ENCODE results near the gene CLASP1. TPM values are rescaled to one million over a fixed set of nuclear protein-coding genes. Genes with fewer than 3 reads are reported as not detected.

The CLASP1 gene
- total and polyA plus RNA-seq, 4 donors: 7.5 to 50.0 (median 21.9) TPM

DNA sequence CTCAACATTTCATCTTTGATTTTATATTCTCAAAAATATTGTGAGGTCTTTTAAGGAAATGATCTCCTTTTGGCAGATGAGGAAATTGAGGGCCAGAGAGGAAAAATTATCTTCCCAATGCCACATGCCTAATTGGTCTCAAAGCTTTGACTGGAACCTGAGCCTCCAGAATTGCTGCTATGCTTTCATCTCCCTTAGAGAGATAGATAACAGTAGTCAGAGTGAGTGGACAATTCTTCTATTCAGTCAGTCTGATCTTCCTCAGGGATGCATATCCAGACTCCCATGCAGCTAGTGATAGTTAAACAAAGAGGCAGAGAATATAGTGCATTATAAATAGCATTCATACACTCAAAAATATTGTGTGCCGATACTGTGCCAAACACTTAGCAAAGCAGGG is 3.8 kb upstream of the CLASP1 start (continued):
- TF ChIP-seq ZBTB33 (IDR thresholded peaks at IDR 0.05) (no peak), HNF4G (IDR thresholded peaks at IDR 0.05) (no peak)

DNA sequence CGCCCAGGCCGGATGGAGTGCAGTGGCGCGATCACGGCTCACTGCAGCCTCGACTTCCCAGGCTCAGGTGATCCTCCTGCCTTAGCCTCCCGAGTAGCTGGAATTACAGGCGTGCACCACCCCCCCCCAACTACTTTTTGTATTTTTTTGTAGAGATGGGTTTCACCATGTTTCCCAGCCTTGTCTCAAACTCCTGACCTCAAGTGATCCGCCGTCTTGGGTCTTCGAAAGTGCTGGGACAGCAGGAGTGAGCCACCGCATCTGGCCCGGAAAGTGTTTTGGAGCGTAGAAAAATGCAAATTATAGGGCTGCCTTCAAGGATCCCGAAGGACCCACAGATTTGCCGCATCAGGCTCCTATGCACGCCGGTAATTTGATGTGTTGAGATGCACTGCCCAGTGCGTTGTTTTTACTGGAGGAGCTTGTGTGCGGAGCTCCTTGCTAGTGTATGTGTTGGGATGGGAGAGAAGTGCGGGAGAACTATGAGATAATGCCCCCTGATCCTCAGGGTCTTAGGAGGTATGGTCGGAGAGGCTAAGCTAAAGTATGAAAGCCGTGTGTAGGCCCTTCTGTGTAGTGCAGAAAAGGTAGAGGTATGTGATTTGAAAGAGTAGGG is 1.2 kb upstream of the CLASP1 start:
- no peak for TF ChIP-seq YY1 (IDR thresholded peaks at IDR 0.05)
- TF ChIP-seq TAF1 (conservative IDR thresholded peaks at IDR 0.05): no peak
- TF ChIP-seq FOXA2 (IDR thresholded peaks at IDR 0.05): no peak
- TF ChIP-seq, protein P1, sequence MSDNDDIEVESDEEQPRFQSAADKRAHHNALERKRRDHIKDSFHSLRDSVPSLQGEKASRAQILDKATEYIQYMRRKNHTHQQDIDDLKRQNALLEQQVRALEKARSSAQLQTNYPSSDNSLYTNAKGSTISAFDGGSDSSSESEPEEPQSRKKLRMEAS (IDR thresholded peaks at IDR 0.05): no peak
- TF ChIP-seq FOXA1 (IDR thresholded peaks at IDR 0.05): no peak
- Histone ChIP-seq H3K4me1 (ENCODE audit: control insufficient read depth in 4 of 4, insufficient read depth in 4 of 4, low read length in 3 of 4) (peaks cover 1 to 26% (median 17%) of the 10 kb centered on the region in 4 donors), H3K9me3 (ENCODE audit: control insufficient read depth in 4 of 4, low read length in 3 of 4) (no peaks in the 10 kb centered on the region), H3K4me3 (ENCODE audit: low read depth in 1 of 3, low read length in 3 of 3) (peak overlapping the region; percentile 76 to 94 (median 87)), H3K9ac (ENCODE audit: low read depth in 1 of 2, low read length in 2 of 2) (peak overlapping the region; percentile 90 to 100), H3K27me3 (ENCODE audit: control insufficient read depth in 4 of 4, insufficient read depth in 4 of 4, low read length in 3 of 4) (no peaks in the 10 kb centered on the region), H3K36me3 (ENCODE audit: control insufficient read depth in 4 of 4, insufficient read depth in 3 of 4, low read depth in 1 of 4, low read length in 3 of 4) (no peaks in the 10 kb centered on the region), H3K27ac (ENCODE audit: low read depth in 1 of 2, low read length in 2 of 2) (peak overlapping the region; percentile 93 to 99)
- 1% methylated on average over 23 of the region's 23 CpGs for WGBS
- peak; percentile 35 for DNase-seq (ENCODE audit: low spot score)

GRCh38 chr2:121649596-121650314 is 493 bp upstream of the CLASP1 start:
- H3K4me1 ChIP-seq (ENCODE audit: control insufficient read depth in 4 of 4, insufficient read depth in 4 of 4, low read length in 3 of 4): peaks cover 3 to 32% (median 20%) of the 10 kb centered on the region in 4 donors
- under 1% methylated on average over 45 of the region's 45 CpGs for WGBS
- H3K27ac ChIP-seq (ENCODE audit: low read depth in 1 of 2, low read length in 2 of 2): peak overlapping the region; percentile 93 to 99
- peak; percentile 91 for DNase-seq (ENCODE audit: low spot score)
- H3K9me3 ChIP-seq (ENCODE audit: control insufficient read depth in 4 of 4, low read length in 3 of 4): no peaks in the 10 kb centered on the region
- H3K4me3 ChIP-seq (ENCODE audit: low read depth in 1 of 3, low read length in 3 of 3): peak overlapping the region; percentile 76 to 94 (median 87)
- H3K27me3 ChIP-seq (ENCODE audit: control insufficient read depth in 4 of 4, insufficient read depth in 4 of 4, low read length in 3 of 4): no peaks in the 10 kb centered on the region
- H3K9ac ChIP-seq (ENCODE audit: low read depth in 1 of 2, low read length in 2 of 2): peak overlapping the region; percentile 90 to 100
- H3K36me3 ChIP-seq (ENCODE audit: control insufficient read depth in 4 of 4, insufficient read depth in 3 of 4, low read depth in 1 of 4, low read length in 3 of 4): no peaks in the 10 kb centered on the region
- no peak for TF ChIP-seq FOXA2 (IDR thresholded peaks at IDR 0.05)
- TF ChIP-seq ZBTB33 (IDR thresholded peaks at IDR 0.05): peak; percentile 97
- peak; percentile 82 for TF ChIP-seq NR2F2 (IDR thresholded peaks at IDR 0.05)
- peak; percentile 14 to 27 for TF ChIP-seq RAD21 (IDR thresholded peaks at IDR 0.05)
- peak; percentile 83 to 87 for TF ChIP-seq HNF4A (conservative IDR thresholded peaks at IDR 0.05)
- peak; percentile 69 to 84 for TF ChIP-seq RXRA (IDR thresholded peaks at IDR 0.05)
- peak; percentile 91 for TF ChIP-seq YY1 (IDR thresholded peaks at IDR 0.05)
- peak; percentile 56 to 86 for TF ChIP-seq GABPA (IDR thresholded peaks at IDR 0.05 in 1 of 2, conservative IDR thresholded peaks at IDR 0.05 in 1 of 2)
- TF ChIP-seq TAF1 (conservative IDR thresholded peaks at IDR 0.05): peak; percentile 68
- peak; percentile 65 for TF ChIP-seq HNF4G (IDR thresholded peaks at IDR 0.05)
- TF ChIP-seq REST (IDR thresholded peaks at IDR 0.05): peak; percentile 67
- peak; percentile 44 for TF ChIP-seq ATF3 (IDR thresholded peaks at IDR 0.05)
- TF ChIP-seq CTCF (IDR thresholded peaks at IDR 0.05; ENCODE audit: low read depth, low read length, missing input control): no peak
- TF ChIP-seq SP1 (IDR thresholded peaks at IDR 0.05): peak; percentile 87
- TF ChIP-seq, protein P1 (IDR thresholded peaks at IDR 0.05): peak; percentile 94
- TF ChIP-seq FOXA1 (IDR thresholded peaks at IDR 0.05): no peak
- TF ChIP-seq JUND (IDR thresholded peaks at IDR 0.05): peak; percentile 9 to 57
- TF ChIP-seq EGR1 (IDR thresholded peaks at IDR 0.05; ENCODE audit: low read depth in 2 of 2): peak; percentile 4 to 80
